Measurements from ENCODE around the gene MSL2. TPM values are rescaled to one million over a fixed set of nuclear protein-coding genes. Genes with fewer than 3 reads are reported as not detected.
"Not testable (repeated sequence)": the region's sequence is repeated elsewhere in the genome, so short reads cannot be mapped to it uniquely, and the experiment has no call there.

The MSL2 gene
- total RNA-seq, 2 donors from 2014 or later: 24.0 to 31.4 TPM

DNA sequence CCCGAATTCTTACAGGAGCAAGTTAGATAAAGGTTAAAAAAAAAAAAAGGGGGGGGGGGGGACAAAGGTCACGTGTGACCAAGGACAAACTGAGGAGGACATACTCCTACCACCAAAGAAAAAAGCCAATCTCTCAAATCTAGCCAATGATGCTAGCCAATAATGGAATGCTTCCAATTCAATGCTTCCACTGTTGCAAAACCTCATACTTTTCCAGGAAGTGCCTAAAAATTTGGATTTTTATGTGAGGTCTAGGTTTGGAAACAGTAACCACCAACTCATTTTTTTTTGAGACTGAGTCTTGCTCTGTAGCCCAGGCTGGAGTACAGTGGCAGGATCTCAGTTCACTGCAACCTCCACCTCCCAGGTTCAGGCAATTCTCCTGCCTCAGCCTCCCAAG lies 11.4 kb downstream of the MSL2 start:
- H3K36me3 ChIP-seq: no peaks in the 10 kb centered on the region
- H3K9me3 ChIP-seq: no peaks in the 10 kb centered on the region
- ATAC-seq (ENCODE audit: insufficient number of reproducible peaks, low FRiP score, low read depth) (no peak), DNase-seq (ENCODE audit: low spot score) (no peak)
- no peak overlapping the region for H3K4me3 ChIP-seq
- TF ChIP-seq, protein P1, sequence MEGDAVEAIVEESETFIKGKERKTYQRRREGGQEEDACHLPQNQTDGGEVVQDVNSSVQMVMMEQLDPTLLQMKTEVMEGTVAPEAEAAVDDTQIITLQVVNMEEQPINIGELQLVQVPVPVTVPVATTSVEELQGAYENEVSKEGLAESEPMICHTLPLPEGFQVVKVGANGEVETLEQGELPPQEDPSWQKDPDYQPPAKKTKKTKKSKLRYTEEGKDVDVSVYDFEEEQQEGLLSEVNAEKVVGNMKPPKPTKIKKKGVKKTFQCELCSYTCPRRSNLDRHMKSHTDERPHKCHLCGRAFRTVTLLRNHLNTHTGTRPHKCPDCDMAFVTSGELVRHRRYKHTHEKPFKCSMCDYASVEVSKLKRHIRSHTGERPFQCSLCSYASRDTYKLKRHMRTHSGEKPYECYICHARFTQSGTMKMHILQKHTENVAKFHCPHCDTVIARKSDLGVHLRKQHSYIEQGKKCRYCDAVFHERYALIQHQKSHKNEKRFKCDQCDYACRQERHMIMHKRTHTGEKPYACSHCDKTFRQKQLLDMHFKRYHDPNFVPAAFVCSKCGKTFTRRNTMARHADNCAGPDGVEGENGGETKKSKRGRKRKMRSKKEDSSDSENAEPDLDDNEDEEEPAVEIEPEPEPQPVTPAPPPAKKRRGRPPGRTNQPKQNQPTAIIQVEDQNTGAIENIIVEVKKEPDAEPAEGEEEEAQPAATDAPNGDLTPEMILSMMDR (IDR thresholded peaks at IDR 0.05): no peak
- peaks cover 47 to 62% of the 10 kb centered on the region in 2 donors for H3K4me1 ChIP-seq (ENCODE audit: control insufficient read depth in 1 of 2, low read depth in 2 of 2)
- H3K27ac ChIP-seq: no peak overlapping the region
- no peaks in the 10 kb centered on the region for H3K27me3 ChIP-seq (replicated peaks; ENCODE audit: insufficient read depth)

DNA sequence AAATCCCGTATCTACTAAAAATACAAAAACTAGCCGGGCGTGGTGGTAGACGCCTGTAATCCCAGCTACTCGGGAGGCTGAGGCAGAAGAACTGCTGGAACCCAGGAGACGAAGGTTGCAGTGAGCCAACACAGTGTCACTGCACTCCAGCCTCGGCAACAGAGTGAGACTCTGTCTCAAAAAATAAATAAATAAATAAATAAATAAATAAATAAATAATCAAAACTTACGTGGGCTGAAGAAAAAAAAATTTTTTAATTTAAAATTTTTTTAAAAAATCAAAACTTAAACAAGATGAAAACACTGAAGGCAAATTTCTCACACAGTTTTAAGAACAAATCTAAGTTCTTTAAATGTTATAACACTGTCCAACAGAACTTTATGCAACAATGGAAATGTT lies 14.4 kb downstream of the MSL2 start:
- H3K9me3 ChIP-seq: no peaks in the 10 kb centered on the region
- DNase-seq (ENCODE audit: low spot score) (no peak), ATAC-seq (ENCODE audit: insufficient number of reproducible peaks, low FRiP score, low read depth) (no peak)
- no peak overlapping the region for H3K4me3 ChIP-seq
- peaks cover 31 to 68% of the 10 kb centered on the region in 2 donors for H3K4me1 ChIP-seq (ENCODE audit: control insufficient read depth in 1 of 2, low read depth in 2 of 2)
- H3K36me3 ChIP-seq: no peaks in the 10 kb centered on the region
- TF ChIP-seq, protein P1 (IDR thresholded peaks at IDR 0.05): no peak
- H3K27ac ChIP-seq: no peak overlapping the region
- no peaks in the 10 kb centered on the region for H3K27me3 ChIP-seq (replicated peaks; ENCODE audit: insufficient read depth)

DNA sequence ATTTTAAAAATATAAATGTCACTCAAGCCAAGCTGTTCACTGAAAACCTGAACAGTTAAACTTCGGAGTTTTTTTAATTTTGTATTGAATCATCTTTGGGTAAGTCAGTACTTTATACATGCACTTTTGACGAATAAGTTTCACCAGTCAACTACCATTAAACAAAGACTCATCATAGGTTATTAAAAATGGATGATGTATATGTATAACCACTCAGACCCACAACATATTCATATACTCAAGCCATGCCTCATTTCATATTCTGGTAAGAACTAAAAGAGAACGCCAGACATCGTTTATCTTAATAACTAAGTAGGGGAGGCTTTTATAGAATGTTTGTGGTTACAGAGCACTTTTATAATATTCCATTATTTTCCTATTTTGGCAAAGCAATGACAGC lies 18.3 kb downstream of the MSL2 start:
- peaks cover 22 to 69% of the 10 kb centered on the region in 2 donors for H3K4me1 ChIP-seq (ENCODE audit: control insufficient read depth in 1 of 2, low read depth in 2 of 2)
- no peak overlapping the region for H3K4me3 ChIP-seq
- DNase-seq (ENCODE audit: low spot score) (no peak), ATAC-seq (ENCODE audit: insufficient number of reproducible peaks, low FRiP score, low read depth) (no peak)
- H3K27me3 ChIP-seq (replicated peaks; ENCODE audit: insufficient read depth): no peaks in the 10 kb centered on the region
- no peaks in the 10 kb centered on the region for H3K9me3 ChIP-seq
- TF ChIP-seq, protein P1 (IDR thresholded peaks at IDR 0.05): no peak
- no peak overlapping the region for H3K27ac ChIP-seq
- H3K36me3 ChIP-seq: no peaks in the 10 kb centered on the region

DNA sequence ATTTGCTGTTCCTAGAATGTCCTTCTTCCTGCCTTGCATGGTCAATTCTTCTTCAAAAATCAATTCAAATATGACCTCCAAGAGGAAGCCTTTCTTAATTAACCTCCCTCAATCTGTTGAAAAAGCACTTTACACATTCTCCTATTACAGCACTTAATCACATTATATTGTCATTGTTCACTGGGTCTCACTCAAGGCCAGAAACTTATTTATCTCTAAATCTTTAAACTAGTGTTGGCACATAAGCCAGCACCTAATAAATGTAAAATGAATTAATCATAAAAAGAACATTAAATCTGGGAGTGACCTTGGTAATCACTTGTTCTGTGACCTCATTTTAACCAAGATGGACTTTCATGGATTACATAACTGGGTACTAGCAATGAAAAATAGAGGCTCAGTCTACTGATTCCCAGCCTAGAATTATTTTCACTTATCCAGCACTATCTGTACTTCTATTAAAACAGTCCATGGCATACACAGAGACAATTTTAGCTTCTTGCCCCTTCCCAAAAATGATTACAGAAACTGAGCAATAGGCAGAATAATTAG lies 22.1 kb downstream of the MSL2 start:
- H3K4me1 ChIP-seq (ENCODE audit: control insufficient read depth in 1 of 2, low read depth in 2 of 2): peaks cover 17 to 58% of the 10 kb centered on the region in 2 donors
- ATAC-seq (ENCODE audit: insufficient number of reproducible peaks, low FRiP score, low read depth): no peak

DNA sequence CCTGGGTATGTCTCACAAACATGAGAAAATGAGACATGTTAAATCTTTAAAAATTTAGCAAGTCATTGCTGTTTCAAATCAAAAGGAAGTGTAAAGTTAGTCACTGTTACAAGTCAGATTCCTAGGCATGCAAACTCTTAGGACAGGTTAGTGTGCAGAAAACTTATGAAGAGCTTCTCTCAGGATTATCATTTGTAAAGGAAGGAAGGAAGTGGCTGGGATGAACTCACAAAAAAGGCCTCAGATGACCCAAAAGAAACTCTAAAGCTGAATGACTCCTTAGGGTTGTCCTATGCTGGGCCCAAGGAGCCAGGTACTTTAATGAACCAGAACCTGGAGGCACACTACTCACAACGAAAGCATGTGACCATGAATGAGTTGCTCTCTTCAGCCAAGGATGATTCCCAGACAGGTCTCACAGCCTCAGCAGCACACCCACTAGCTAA lies 25.0 kb downstream of the MSL2 start:
- TF ChIP-seq, protein P1 (IDR thresholded peaks at IDR 0.05): no peak
- Histone ChIP-seq H3K27me3 (replicated peaks; ENCODE audit: insufficient read depth) (no peaks in the 10 kb centered on the region), H3K4me1 (ENCODE audit: control insufficient read depth in 1 of 2, low read depth in 2 of 2) (peaks cover 19 to 40% of the 10 kb centered on the region in 2 donors), H3K27ac (no peak overlapping the region), H3K36me3 (no peaks in the 10 kb centered on the region), H3K9me3 (no peaks in the 10 kb centered on the region), H3K4me3 (no peak overlapping the region)
- DNase-seq (ENCODE audit: low spot score) (no peak), ATAC-seq (ENCODE audit: insufficient number of reproducible peaks, low FRiP score, low read depth) (no peak)

More for the DNA sequence above, 22.1 kb downstream of the MSL2 start:
- H3K36me3 ChIP-seq: no peaks in the 10 kb centered on the region
- no peak overlapping the region for H3K4me3 ChIP-seq
- H3K27me3 ChIP-seq (replicated peaks; ENCODE audit: insufficient read depth): no peaks in the 10 kb centered on the region
- H3K27ac ChIP-seq: no peak overlapping the region
- DNase-seq (ENCODE audit: low spot score): no peak
- H3K9me3 ChIP-seq: no peaks in the 10 kb centered on the region
- TF ChIP-seq, protein P1 (IDR thresholded peaks at IDR 0.05): no peak

DNA sequence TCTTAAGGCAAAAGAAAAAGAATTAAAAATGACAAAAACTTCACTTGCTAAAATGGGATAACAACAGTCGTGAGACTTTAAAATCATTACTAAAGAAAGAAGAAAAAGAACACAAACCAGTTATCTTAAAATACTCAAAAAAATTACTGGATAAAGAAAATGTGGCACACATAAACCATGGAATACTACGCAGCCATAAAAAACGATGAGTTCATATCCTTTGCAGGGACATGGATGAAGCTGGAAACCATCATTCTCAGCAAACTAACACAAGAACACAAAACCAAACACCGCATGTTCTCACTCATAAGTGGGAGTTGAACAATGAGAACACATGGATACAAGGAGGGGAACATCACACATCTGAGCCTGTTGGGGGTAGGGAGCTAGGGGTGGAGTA lies 27.9 kb downstream of the MSL2 start:
- not testable (repeated sequence) for H3K27me3 ChIP-seq (replicated peaks; ENCODE audit: insufficient read depth); ATAC-seq (ENCODE audit: insufficient number of reproducible peaks, low FRiP score, low read depth); H3K36me3 ChIP-seq; H3K27ac ChIP-seq; DNase-seq (ENCODE audit: low spot score); H3K4me3 ChIP-seq; H3K9me3 ChIP-seq
- H3K4me1 ChIP-seq (ENCODE audit: control insufficient read depth in 1 of 2, low read depth in 2 of 2): peaks cover 18 to 21% of the 10 kb centered on the region in 2 donors
